SK-N-SH (cell line): ENCODE data around the gene TEX101. TPM values are rescaled to one million over a fixed set of nuclear protein-coding genes. Genes with fewer than 3 reads are reported as not detected.

Experiments
- CTCF ChIA-PET: fragments of 300-600, 350-600 bp; formaldehyde crosslinking; extraction: SDS; loops from one replicate; lab custom pipeline; 2021; lab: Yijun Ruan, JAX
- POLR2A ChIA-PET: fragments of 350-600 bp; sonication (Branson Sonifier 250); formaldehyde crosslinking; extraction: SDS; loops from one replicate; lab custom pipeline; 2020; ENCODE audit warnings: antibody characterized with exemption, inconsistent platforms; lab: Yijun Ruan, JAX
- DNase-seq: peaks from one replicate; pipeline ENCODE4 v3.0.0; 2012
- H2AFZ ChIP-seq: fragments of 200-600 bp; sonication (generic); 2 replicates; pipeline ENCODE4 v1.8.1; 2016; ENCODE audit warnings: antibody characterized with exemption, mild to moderate bottlenecking, low read depth
- H3F3A ChIP-seq: fragments of 200-600 bp; sonication (generic); replicated peaks from 2 replicates; pipeline ENCODE3; 2016; ENCODE audit warnings: antibody characterized with exemption, mild to moderate bottlenecking; ENCODE audit not compliant: insufficient read depth
- H3K27ac ChIP-seq, 2 experiments: fragments of 200-500 bp in 1 of 2; fragments of 200-600 bp in 1 of 2; sonication (Bioruptor generic) in 1 of 2; sonication (generic), shearing (Covaris generic) in 1 of 2; 2 replicates each; pipeline versions ENCODE4 v1.5.1 to v1.6.1; 2014 to 2016; ENCODE audit warnings: low read depth in 2 of 2, inconsistent platforms in 1 of 2, low read length in 1 of 2, mild to moderate bottlenecking in 1 of 2, mixed read lengths in 1 of 2
- H3K27me3 ChIP-seq: fragments of 200-600 bp; sonication (generic), shearing (Covaris generic); 2 replicates; pipeline ENCODE4 v1.6.1; 2016; ENCODE audit warnings: mixed run types; ENCODE audit not compliant: insufficient read depth
- H3K36me3 ChIP-seq, 2 experiments: fragments of 200-500 bp in 1 of 2; fragments of 200-600 bp in 1 of 2; sonication (Bioruptor generic) in 1 of 2; sonication (generic) in 1 of 2; replicated peaks in 1 of 2; 2 replicates each; pipeline versions ENCODE3 to v1.5.1; 2014 to 2016; ENCODE audit warnings: low read length in 1 of 2, mild to moderate bottlenecking in 1 of 2; ENCODE audit not compliant: insufficient read depth in 2 of 2, control insufficient read depth in 1 of 2
- H3K4me1 ChIP-seq, 2 experiments: fragments of 200-500 bp in 1 of 2; fragments of 200-600 bp in 1 of 2; sonication (Bioruptor generic) in 1 of 2; sonication (generic), shearing (Covaris generic) in 1 of 2; 2 replicates each; pipeline versions ENCODE4 v1.5.1 to v1.6.1; 2014 to 2016; ENCODE audit warnings: low read depth in 1 of 2, low read length in 1 of 2, mixed run types in 1 of 2; ENCODE audit not compliant: insufficient read depth in 2 of 2, control insufficient read depth in 1 of 2
- H3K4me2 ChIP-seq: fragments of 200-600 bp; sonication (generic), shearing (Covaris generic); 2 replicates; pipeline ENCODE4 v1.6.1; 2017; ENCODE audit warnings: mixed run types
- H3K4me3 ChIP-seq, 2 experiments: fragments of 200-500 bp in 1 of 2; fragments of 200-600 bp in 1 of 2; sonication (Bioruptor generic) in 1 of 2; sonication (generic), shearing (Covaris generic) in 1 of 2; 2 replicates each; pipeline versions ENCODE4 v1.5.1 to v1.8.1; 2014 to 2016; ENCODE audit warnings: low read depth in 2 of 2, inconsistent platforms in 1 of 2, low read length in 1 of 2, mild to moderate bottlenecking in 1 of 2, mixed read lengths in 1 of 2, moderate library complexity in 1 of 2
- H3K79me2 ChIP-seq: fragments of 200-600 bp; sonication (generic); 2 replicates; pipeline ENCODE4 v1.8.1; 2017; ENCODE audit warnings: mild to moderate bottlenecking; ENCODE audit not compliant: insufficient read depth
- H3K9ac ChIP-seq: fragments of 200-600 bp; sonication (generic); 2 replicates; pipeline ENCODE4 v1.6.1; 2017; ENCODE audit warnings: mixed run types
- H3K9me2 ChIP-seq: fragments of 200-600 bp; sonication (generic); 2 replicates; pipeline ENCODE4 v1.6.1; 2017; ENCODE audit warnings: mixed run types
- H3K9me3 ChIP-seq: fragments of 200-600 bp; sonication (generic); 2 replicates; pipeline ENCODE4 v1.6.1; 2017; ENCODE audit warnings: mixed run types, mild to moderate bottlenecking, moderate library complexity
- H4K20me1 ChIP-seq: fragments of 200-600 bp; sonication (generic); 2 replicates; pipeline ENCODE4 v1.6.1; 2017; ENCODE audit warnings: mild to moderate bottlenecking, mixed run types; ENCODE audit not compliant: insufficient read depth
- EP300 ChIP-seq, 2 experiments: IDR thresholded peaks; 2 replicates each; pipeline versions ENCODE4 v1.4.0 to v1.6.1; 2012; ENCODE audit warnings: borderline replicate concordance in 1 of 2, low read depth in 1 of 2, low read length in 1 of 2
- EZH2phosphoT487 ChIP-seq: fragments of 200-600 bp; sonication (generic); IDR thresholded peaks from 2 replicates; pipeline ENCODE4 v1.6.1; 2017; ENCODE audit warnings: low read depth, mixed run types, mild to moderate bottlenecking, antibody characterized with exemption, moderate library complexity, borderline replicate concordance
- FOXM1 ChIP-seq: IDR thresholded peaks from 2 replicates; pipeline ENCODE4 v1.4.0; 2012; ENCODE audit warnings: low read depth, mild to moderate bottlenecking
- GABPA ChIP-seq: IDR thresholded peaks from 2 replicates; pipeline ENCODE4 v1.4.0; 2012; ENCODE audit warnings: low read depth, mild to moderate bottlenecking
- MAX ChIP-seq: IDR thresholded peaks from 2 replicates; pipeline ENCODE4 v1.4.0; 2012; ENCODE audit warnings: low read depth
- PBX3 ChIP-seq: IDR thresholded peaks from 2 replicates; pipeline ENCODE4; 2012
- RFX5 ChIP-seq: IDR thresholded peaks from 2 replicates; pipeline ENCODE4 v1.6.1; 2012; ENCODE audit warnings: mild to moderate bottlenecking, improper control_type of control experiment, low read length
- RXRA ChIP-seq: IDR thresholded peaks from 2 replicates; pipeline ENCODE4 v1.4.0; 2012; ENCODE audit warnings: low read depth, mild to moderate bottlenecking, borderline replicate concordance
- SIN3A ChIP-seq: IDR thresholded peaks from 2 replicates; pipeline ENCODE4 v1.6.1; 2012; ENCODE audit warnings: low read depth, mild to moderate bottlenecking, low read length, moderate library complexity, borderline replicate concordance
- TEAD4 ChIP-seq: IDR thresholded peaks from 2 replicates; pipeline ENCODE4 v1.4.0; 2012; ENCODE audit warnings: mild to moderate bottlenecking, borderline replicate concordance; ENCODE audit not compliant: insufficient read depth
- YY1 ChIP-seq: IDR thresholded peaks from 2 replicates; pipeline ENCODE4 v1.4.0; 2012; ENCODE audit warnings: low read depth, mild to moderate bottlenecking
- WGBS: methylation state at CpG from one replicate; pipeline ENCODE4 v1.1.6; 2017; ENCODE audit warnings: low lambda C conversion rate; 5-methylcytosine and 5-hydroxymethylcytosine counted together
- polyA plus RNA-seq, 3 experiments: library from polyadenylated mRNA; depleted of rRNA; stranded (reverse); fragments of >200 nt; gene quantifications; 2 replicates each; pipeline ENCODE4 v1.2.3, GENCODE V29; 2012
- TF ChIP-seq, protein P1 (sequence below): IDR thresholded peaks from 2 replicates; pipeline ENCODE4 v1.6.1; 2012; ENCODE audit warnings: mild to moderate bottlenecking, low read depth, low read length, moderate library complexity
- TF ChIP-seq, protein P2 (sequence below): IDR thresholded peaks from 2 replicates; pipeline ENCODE4 v1.4.0; 2012; ENCODE audit warnings: low read depth, borderline replicate concordance

TEX101 gene
- polyA plus RNA-seq, 1 of the 3 experiments (the other 2 are of a cell fraction): 0.07 TPM

- no peaks in the 10 kb centered on the region for H3F3A ChIP-seq
- ChIA-PET CTCF (interaction anchor here (0.9 to 1.9 kb wide), 2 partner anchors 16 to 112 kb away, joined by 3 to 5 read pairs; no protein-coding TSS in a partner anchor), POLR2A (no interaction called here)
- no peaks in the 10 kb centered on the region for H3K9me2 ChIP-seq
- WGBS: 31% methylated on average over 13 of the region's 22 CpGs
- no peak for DNase-seq
- H2AFZ ChIP-seq: no peak overlapping the region
- H3K4me3 ChIP-seq: no peak overlapping the region
- H3K27ac ChIP-seq: no peak overlapping the region
- H3K79me2 ChIP-seq: no peaks in the 10 kb centered on the region
- H3K4me2 ChIP-seq: no peak overlapping the region
- no peak for TF ChIP-seq RXRA
- no peak for TF ChIP-seq MAX
- no peak for TF ChIP-seq GABPA
- TF ChIP-seq SIN3A: no peak
- TF ChIP-seq TEAD4: no peak
- TF ChIP-seq, protein P1, sequence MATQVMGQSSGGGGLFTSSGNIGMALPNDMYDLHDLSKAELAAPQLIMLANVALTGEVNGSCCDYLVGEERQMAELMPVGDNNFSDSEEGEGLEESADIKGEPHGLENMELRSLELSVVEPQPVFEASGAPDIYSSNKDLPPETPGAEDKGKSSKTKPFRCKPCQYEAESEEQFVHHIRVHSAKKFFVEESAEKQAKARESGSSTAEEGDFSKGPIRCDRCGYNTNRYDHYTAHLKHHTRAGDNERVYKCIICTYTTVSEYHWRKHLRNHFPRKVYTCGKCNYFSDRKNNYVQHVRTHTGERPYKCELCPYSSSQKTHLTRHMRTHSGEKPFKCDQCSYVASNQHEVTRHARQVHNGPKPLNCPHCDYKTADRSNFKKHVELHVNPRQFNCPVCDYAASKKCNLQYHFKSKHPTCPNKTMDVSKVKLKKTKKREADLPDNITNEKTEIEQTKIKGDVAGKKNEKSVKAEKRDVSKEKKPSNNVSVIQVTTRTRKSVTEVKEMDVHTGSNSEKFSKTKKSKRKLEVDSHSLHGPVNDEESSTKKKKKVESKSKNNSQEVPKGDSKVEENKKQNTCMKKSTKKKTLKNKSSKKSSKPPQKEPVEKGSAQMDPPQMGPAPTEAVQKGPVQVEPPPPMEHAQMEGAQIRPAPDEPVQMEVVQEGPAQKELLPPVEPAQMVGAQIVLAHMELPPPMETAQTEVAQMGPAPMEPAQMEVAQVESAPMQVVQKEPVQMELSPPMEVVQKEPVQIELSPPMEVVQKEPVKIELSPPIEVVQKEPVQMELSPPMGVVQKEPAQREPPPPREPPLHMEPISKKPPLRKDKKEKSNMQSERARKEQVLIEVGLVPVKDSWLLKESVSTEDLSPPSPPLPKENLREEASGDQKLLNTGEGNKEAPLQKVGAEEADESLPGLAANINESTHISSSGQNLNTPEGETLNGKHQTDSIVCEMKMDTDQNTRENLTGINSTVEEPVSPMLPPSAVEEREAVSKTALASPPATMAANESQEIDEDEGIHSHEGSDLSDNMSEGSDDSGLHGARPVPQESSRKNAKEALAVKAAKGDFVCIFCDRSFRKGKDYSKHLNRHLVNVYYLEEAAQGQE: no peak
- TF ChIP-seq FOXM1: no peak
- no peak for TF ChIP-seq EP300 (IDR thresholded peaks at IDR 0.05; ENCODE audit: borderline replicate concordance in 1 of 2, low read depth in 1 of 2, low read length in 1 of 2)
- no peaks in the 10 kb centered on the region for H3K9me3 ChIP-seq
- no peak overlapping the region for H3K9ac ChIP-seq
- H4K20me1 ChIP-seq: no peaks in the 10 kb centered on the region
- H3K36me3 ChIP-seq: no peaks in the 10 kb centered on the region
- peaks cover 45% of the 10 kb centered on the region for H3K27me3 ChIP-seq
- no peaks in the 10 kb centered on the region for H3K4me1 ChIP-seq
Observed at GRCh38 chr19:43407416-43408005, 7.2 kb upstream of the TEX101 start.

- ChIA-PET POLR2A (no interaction called here), CTCF (interaction anchor here (0.9 kb wide), 1 partner anchor 15 kb away, joined by 3 read pairs; no protein-coding TSS in a partner anchor)
- no peaks in the 10 kb centered on the region for H3K79me2 ChIP-seq
- H3K9me2 ChIP-seq: no peaks in the 10 kb centered on the region
- no peak overlapping the region for H3K4me2 ChIP-seq
- H3F3A ChIP-seq: no peaks in the 10 kb centered on the region
- H3K9me3 ChIP-seq: no peaks in the 10 kb centered on the region
- H3K9ac ChIP-seq: no peak overlapping the region
- no peak overlapping the region for H2AFZ ChIP-seq
- H3K4me1 ChIP-seq: no peaks in the 10 kb centered on the region
- no peaks in the 10 kb centered on the region for H4K20me1 ChIP-seq
- no peaks in the 10 kb centered on the region for H3K36me3 ChIP-seq
- TF ChIP-seq RFX5 (no peak), PBX3 (no peak), YY1 (no peak), EZH2phosphoT487 (no peak)
- TF ChIP-seq, protein P1: no peak
- TF ChIP-seq, protein P2, sequence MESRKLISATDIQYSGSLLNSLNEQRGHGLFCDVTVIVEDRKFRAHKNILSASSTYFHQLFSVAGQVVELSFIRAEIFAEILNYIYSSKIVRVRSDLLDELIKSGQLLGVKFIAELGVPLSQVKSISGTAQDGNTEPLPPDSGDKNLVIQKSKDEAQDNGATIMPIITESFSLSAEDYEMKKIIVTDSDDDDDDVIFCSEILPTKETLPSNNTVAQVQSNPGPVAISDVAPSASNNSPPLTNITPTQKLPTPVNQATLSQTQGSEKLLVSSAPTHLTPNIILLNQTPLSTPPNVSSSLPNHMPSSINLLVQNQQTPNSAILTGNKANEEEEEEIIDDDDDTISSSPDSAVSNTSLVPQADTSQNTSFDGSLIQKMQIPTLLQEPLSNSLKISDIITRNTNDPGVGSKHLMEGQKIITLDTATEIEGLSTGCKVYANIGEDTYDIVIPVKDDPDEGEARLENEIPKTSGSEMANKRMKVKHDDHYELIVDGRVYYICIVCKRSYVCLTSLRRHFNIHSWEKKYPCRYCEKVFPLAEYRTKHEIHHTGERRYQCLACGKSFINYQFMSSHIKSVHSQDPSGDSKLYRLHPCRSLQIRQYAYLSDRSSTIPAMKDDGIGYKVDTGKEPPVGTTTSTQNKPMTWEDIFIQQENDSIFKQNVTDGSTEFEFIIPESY: no peak
- no peak for DNase-seq
- H3K4me3 ChIP-seq: no peak overlapping the region
- peaks cover 43% of the 10 kb centered on the region for H3K27me3 ChIP-seq
- no peak overlapping the region for H3K27ac ChIP-seq
- 43% methylated on average over 23 of the region's 34 CpGs for WGBS
Observed at GRCh38 chr19:43408043-43408442, 6.6 kb upstream of the TEX101 start.
